Retina (tissue), 1 donor: ENCODE measurements around the gene ABL2.
"Not testable (repeated sequence)": the region's sequence is repeated elsewhere in the genome, so short reads cannot be mapped to it uniquely, and the experiment has no call there.

Source experiments
- DNase-seq: peaks from one replicate; pipeline ENCODE4 v3.0.0-alpha.2; 2016

ABL2 gene

DNA sequence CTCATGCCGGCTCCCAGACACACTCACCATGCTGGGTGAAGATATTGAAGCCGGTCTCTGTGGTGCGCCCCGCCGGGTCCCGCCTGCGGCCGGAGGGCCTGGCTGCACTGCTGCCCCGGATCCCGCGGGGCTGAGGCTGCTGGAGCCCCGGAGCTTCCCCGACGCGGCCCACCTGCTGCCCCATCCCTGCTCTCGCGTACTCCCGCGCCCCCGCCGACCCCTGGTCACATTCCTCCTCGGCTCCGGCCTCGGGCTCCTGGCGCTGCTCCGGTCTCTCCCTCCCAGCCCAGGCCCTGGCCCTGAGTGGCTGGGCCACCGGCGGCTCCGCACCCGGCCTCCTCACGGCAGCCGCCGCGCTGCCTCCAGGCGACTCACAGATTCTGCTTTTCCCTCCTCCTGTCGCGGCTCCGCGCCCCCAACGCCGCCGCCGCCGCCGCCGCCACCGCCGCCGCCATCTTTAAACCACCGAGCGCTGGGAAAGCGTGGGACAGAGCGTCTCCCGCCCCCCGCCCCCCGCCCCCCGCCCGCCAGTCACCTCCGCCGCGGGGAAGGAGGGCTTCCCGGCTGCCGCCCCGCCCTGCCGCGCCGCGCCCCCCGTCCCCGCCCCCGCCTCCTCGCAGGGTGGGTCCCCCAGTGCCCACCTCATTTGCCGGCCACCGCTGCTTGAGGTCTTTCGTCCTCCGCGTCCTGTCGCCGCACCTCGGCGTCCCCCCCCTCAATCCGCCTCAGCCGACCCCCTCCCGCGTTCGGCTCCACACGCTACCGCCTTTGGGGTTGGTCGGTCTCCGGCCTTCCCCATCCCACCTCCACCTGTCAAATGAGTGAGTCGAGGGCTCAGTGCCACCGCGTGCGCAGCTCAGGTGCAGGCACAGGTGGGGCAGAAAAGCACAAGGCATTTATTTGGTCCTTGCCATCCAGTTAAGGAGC lies at the start of gene ABL2:
TSS of gene ABL2 (minus strand) at position 464 of the 927 bp plus-strand sequence. CDS start at position 184, 280 bp downstream.
- peak; percentile 83 for DNase-seq

DNA sequence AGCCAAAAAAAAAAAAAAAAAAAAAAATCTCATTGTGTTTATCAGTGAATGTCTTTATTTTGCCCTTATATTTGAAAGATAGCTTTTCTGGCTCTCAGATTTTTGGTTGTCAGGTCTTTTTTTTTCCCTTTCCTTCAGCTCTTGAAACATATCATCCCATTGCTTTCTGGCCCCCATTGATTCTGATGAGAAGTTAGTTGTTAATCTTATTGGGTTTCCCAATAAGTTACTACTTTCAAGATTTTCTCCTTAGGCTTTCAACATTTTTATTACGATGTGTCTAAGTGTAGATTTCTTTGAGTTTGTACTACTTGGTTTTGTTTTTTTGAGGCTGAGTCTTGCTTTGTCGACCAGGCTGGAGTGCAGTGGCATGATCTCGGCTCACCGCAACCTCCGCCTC lies 49.4 kb upstream of the ABL2 start:
- DNase-seq, result no peak

DNA sequence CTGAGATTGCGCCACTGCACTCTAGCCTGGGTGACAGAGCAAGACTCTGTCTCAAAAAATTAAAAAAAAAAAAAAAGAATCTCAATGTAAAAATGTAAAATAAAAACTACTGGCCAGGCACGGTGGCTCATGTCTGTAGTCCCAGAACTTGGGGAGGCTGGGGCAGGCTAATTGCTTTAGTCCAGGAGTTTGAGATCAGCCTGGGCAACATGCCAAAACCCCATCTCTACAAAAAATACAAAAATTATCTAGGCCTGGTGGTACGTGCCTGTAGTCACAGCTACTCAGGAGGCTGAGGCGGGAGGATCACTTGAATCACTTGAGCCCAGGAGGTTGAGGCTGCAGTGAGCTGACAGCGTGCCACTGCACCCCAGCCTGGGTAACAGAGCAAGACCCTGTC lies 44.9 kb upstream of the ABL2 start:
- not testable (repeated sequence) for DNase-seq

DNA sequence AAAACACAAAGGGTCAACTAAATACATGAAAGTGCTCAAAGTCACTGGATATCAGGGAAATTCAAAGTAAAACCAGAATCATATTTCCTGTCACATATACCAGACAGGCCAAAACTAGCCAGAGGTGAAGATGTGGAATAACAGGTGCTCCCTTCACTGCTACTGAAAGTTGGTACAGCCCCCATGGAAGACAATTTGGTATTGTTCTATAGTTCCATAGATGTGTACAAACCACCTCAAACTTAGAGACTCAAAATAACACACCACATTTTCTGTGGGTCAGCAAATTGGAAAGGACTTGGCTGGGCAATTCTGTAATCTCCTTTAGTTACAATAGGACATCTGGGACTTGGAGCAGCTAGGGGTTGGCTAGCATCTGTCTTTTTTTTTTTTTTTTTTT lies 39.6 kb upstream of the ABL2 start:
- DNase-seq, result no peak

DNA sequence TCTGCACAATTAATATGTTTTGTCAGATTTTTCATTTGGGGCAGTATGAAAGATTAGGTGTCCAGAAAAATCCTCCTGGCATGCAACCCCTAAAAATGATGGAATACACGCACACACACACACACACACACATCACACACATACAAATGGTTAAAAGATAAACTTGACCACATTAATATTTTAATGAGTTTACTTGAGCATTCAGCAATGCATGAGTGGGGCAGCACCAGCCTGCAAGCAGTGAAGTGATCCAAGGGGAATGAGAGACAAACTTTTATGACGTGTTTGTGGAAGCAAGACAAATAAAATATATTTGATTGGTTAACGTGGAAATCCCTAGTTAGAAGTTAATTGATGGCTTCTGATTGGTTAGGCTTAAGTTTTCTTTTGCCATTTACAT lies 35.0 kb upstream of the ABL2 start:
- DNase-seq, result no peak

- DNase-seq, result no peak
These were observed 33.6 kb upstream of the ABL2 start for GRCh38 chr1:179263121-179263520.

DNA sequence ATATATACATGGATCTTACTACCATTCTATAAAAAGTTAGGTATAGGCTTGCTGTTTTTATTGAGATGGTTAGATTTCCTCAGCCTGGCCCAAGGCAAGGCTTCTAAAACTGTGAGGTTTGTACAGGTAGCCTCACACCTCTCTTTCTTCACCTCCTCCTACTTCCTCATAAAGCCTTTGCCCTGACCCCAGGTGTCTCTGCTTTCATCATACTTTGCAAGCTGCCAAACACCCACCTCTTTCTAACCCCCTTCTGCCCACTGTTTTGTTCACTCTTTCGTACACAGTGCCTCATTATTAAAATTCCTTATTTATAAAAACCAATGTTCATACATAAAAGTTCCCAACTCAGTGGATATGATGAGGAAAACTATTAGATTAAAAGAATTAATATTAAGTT lies 32.7 kb upstream of the ABL2 start:
- DNase-seq, result no peak

DNA sequence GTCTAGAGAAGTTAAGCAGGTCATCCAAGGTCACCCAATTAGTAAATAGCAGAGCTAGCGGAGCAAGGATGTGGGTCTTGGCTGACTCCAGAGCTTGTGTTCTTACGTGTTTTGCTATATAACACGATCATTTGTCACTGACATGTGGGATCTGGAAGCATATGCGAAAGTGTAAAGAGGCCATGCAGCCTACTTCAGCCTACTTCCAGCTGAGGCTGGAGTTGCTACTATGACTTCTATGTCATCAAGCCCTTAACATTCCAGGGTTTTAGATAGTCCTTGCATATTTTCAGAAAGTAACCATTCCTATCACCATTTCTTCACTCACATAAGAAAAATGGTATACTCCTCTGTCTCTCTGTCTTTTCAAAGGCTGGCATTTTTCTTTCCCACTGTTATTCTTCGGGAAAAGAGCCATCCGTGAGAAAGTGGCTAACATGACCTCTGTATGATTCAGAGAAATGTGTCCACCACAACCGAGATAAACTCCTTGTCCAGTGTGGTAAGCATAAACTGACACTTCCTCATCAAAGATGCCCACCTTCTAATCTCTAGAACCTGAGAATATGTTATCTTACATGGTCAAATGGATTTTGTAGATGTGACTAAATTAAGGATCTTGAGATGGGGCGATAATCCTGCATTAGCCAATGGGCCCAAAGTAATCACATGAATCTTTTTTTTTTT lies 24.0 kb upstream of the ABL2 start:
- no peak for DNase-seq

DNA sequence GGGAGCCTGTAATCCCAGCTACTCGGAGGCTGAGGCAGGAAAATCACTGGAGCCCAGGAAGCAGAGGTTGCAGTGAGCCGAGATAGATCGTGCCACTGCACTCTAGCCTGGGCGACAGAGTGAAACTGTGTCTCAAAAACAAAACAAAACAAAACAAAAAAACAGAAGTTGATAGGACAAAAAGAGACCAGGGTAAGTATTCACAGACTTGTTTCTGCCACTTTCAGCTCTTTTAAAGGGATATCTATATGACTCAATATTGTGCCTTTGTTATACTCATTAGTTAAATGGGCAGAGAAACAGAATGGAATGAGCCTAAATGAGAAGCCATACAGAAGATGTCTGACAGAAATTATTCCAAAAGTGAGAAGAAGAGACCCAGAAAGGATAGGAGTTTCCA lies 23.1 kb upstream of the ABL2 start:
- no peak for DNase-seq

GRCh38 chr1:179251675-179252074 lies 22.2 kb upstream of the ABL2 start:
- no peak for DNase-seq

- no peak for DNase-seq
These were observed 18.4 kb upstream of the ABL2 start for GRCh38 chr1:179247923-179248322.

DNA sequence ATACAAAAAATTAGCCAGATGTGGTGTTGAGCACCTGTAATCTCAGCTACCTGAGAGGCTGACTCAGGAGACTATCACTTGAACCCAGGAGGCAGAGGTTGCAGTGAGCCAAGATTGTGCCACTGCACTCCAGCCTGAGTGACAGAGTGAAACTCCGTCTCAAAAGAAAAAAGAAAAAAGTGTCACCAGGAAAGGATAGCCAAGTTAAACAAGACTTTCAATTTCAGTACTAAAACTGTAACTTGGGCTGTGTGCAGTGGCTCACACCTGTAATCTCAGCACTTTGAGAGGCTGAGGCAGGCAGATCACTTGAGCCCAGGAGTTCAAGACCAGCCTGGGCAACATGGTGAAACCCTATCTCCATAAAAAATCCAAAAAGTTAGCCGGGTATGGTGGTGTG lies 15.9 kb upstream of the ABL2 start:
- DNase-seq, result not testable (repeated sequence)

GRCh38 chr1:179241530-179242097 lies 12.1 kb upstream of the ABL2 start:
- no peak for DNase-seq

DNA sequence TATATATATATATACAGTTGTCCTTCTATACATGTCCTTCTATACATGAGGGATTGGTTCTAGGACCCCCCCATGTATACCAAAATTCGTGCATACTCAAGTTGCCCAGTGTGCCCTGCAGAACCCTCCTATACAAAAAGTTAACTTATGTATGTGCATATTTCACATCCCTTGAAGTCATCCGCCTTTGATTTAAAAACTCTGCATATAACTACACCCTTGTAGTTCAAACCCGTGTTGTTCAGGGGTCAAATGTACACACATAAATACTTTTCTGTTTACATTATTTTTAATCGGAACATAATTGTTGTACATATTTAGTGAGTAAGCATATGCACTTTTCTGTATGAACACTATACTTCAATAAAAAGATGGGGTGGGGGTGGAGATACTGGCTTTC lies 7.7 kb upstream of the ABL2 start:
- DNase-seq, result no peak

DNA sequence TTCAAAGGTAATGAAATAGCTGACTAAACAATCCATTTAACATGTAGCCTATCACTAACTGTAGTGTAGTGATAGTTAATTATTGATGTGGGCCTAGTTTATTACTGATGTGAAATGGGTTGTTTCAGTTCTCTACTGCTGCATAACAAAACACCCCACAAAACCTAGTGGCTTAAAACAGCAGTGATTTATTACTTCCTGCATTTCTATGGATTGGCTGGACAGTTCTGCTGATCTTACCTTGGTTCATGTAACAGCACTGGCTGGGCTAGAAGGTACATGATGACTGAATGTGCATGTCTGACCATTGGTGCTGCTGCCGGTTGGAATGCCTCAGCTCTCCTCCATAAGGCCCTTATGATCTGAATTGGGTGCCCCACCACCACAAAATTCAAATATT lies 5.4 kb upstream of the ABL2 start:
- no peak for DNase-seq

DNA sequence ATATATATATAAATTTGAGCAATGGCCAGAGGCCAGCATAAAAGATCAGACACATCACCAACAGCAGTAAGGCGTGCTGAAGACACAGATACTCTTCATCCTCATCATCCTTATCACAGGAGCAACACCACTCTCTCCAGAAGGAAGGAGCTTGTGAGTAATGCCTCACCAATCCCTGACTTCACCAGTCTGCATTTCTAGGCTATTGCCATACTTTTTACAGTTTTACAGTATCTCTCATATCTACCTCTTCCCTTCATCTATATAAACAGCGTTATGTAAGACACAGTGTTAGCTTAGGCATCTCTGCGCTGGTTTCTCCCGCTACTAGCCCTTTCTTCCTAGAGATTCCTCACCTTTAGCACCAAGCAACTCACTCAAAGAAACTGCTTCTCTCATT lies 2.4 kb upstream of the ABL2 start:
- DNase-seq, result no peak

DNA sequence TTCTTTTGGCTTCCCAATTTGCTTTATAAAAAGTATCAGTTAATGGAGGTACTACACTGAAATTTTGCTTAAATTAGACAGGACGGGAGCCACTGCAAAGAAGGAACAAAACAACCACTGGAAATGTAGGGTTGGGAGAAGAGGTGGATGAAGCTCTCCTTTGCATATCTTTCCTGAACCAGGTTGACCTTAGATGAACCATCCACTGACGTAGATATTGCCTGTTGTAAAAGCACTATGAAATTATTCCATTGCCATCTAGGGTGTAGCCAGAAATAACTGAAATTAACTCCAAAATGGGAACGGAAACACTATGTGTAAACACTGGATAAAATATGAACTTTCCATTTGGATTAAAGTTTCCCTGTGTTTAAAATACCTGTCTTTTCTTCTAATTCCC lies 1.2 kb upstream of the ABL2 start:
- no peak for DNase-seq

DNA sequence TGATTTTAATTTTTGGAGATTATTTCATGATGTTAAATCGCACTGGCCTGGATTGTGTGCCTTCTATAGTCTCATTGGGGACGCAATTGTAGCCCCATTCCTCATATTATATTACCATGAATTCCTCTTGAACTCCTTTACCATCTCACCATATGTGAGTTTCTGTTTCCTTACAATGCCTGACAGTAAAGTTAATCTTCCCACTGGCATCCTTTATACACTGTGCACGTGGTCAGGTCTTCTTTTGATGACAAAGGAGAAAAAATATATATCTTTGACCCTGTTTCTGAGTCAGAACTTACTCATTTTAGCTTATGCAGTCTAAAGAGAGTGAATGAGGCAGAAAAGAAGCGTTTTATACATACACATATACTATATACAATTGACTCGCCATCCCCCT lies 774 bp upstream of the ABL2 start:
- DNase-seq, result no peak

GRCh38 chr1:179228783-179229213 lies 679 bp downstream of the ABL2 start:
- DNase-seq, result peak; percentile 55

- no peak for DNase-seq
These were observed 2.7 kb downstream of the ABL2 start for GRCh38 chr1:179226738-179227137.

DNA sequence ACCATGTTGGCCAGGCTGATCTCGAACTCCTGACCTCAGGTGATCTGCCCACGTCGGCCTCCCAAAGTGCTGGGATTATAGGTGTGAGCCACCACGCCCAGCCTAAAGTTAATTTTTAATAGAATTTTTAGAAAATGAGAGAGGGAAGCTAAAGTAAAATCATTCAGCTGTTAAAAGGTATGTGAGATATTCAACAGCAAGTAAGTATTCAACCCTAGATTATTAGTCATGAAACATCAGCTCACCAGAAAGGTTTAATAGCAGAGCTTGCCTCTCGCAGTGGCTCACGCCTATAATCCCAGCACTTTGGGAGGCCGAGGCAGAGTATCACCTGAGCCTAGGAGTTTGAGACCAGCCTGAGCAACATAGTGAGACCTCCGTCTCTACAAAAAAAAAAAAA lies 5.0 kb downstream of the ABL2 start:
- not testable (repeated sequence) for DNase-seq

GRCh38 chr1:179221121-179221520 lies 8.4 kb downstream of the ABL2 start:
- DNase-seq, result not testable (repeated sequence)

GRCh38 chr1:179217943-179218507 lies 11.5 kb downstream of the ABL2 start:
- DNase-seq, result no peak
